Fibroblast of upper back skin (primary cell): ENCODE measurements around the gene PRPF19.

ENCODE experiments used
- DNase-seq: peaks from one replicate; pipeline ENCODE4 v3.0.0-alpha.2; 2013

The PRPF19 gene

GRCh38 chr11:60937144-60937527 lies 30.8 kb upstream of the PRPF19 start:
- DNase-seq: no peak

GRCh38 chr11:60936467-60937143 lies 30.2 kb upstream of the PRPF19 start:
- no peak for DNase-seq

- DNase-seq: no peak
These were observed 29.5 kb upstream of the PRPF19 start for GRCh38 chr11:60935676-60936442.

- no peak for DNase-seq
These were observed 28.6 kb upstream of the PRPF19 start for GRCh38 chr11:60934790-60935605.

- DNase-seq: no peak
These were observed 27.9 kb upstream of the PRPF19 start for GRCh38 chr11:60934124-60934789.

- DNase-seq: no peak
These were observed 27.2 kb upstream of the PRPF19 start for GRCh38 chr11:60933416-60934123.

GRCh38 chr11:60932605-60933356 lies 26.4 kb upstream of the PRPF19 start:
- DNase-seq: no peak

- no peak for DNase-seq
These were observed 25.5 kb upstream of the PRPF19 start for GRCh38 chr11:60931917-60932316.

- no peak for DNase-seq
These were observed 24.0 kb upstream of the PRPF19 start for GRCh38 chr11:60930394-60930793.

- DNase-seq: no peak
These were observed 23.4 kb upstream of the PRPF19 start for GRCh38 chr11:60929764-60930163.

GRCh38 chr11:60928563-60929001 lies 22.2 kb upstream of the PRPF19 start:
- DNase-seq: no peak

GRCh38 chr11:60927600-60927999 lies 21.2 kb upstream of the PRPF19 start:
- no peak for DNase-seq

GRCh38 chr11:60927061-60927592 lies 20.7 kb upstream of the PRPF19 start:
- no peak for DNase-seq

GRCh38 chr11:60926500-60926899 lies 20.1 kb upstream of the PRPF19 start:
- DNase-seq: no peak

- no peak for DNase-seq
These were observed 19.5 kb upstream of the PRPF19 start for GRCh38 chr11:60925868-60926267.

GRCh38 chr11:60924906-60925853 lies 18.8 kb upstream of the PRPF19 start:
- no peak for DNase-seq

- peak; percentile 64 for DNase-seq
These were observed 17.9 kb upstream of the PRPF19 start, which contains the start of gene TMEM132A for GRCh38 chr11:60924110-60924905. TSS of gene TMEM132A (plus strand) at chr11:60924460. CDS start at chr11:60924634, 174 bp downstream.

GRCh38 chr11:60923800-60924109 lies 17.4 kb upstream of the PRPF19 start:
- no peak for DNase-seq

- DNase-seq: no peak
These were observed 16.9 kb upstream of the PRPF19 start for GRCh38 chr11:60923326-60923725.
